ENCODE results near the gene LRRC4B. TPM values are rescaled to one million over a fixed set of nuclear protein-coding genes. Genes with fewer than 3 reads are reported as not detected.

LRRC4B gene
- total and polyA plus RNA-seq, 2 of the 13 experiments (the other 11 are each of a cell fraction or from before 2014, with no cell fraction given) = not detected

- no peak for TF ChIP-seq ZFP41 (CRISPR knock-in tag; IDR thresholded peaks at IDR 0.05; ENCODE audit: borderline replicate concordance)
- TF ChIP-seq ZNF652 (CRISPR knock-in tag; IDR thresholded peaks at IDR 0.05; ENCODE audit: borderline replicate concordance, low read depth) = no peak
- TF ChIP-seq HNRNPLL (IDR thresholded peaks at IDR 0.05; ENCODE audit: low read depth, low read length, poor library complexity, severe bottlenecking) = peak; percentile 41
- TF ChIP-seq ZSCAN22 (CRISPR knock-in tag; IDR thresholded peaks at IDR 0.05) = peak; percentile 95
- no peak for TF ChIP-seq ZNF280B (CRISPR knock-in tag; IDR thresholded peaks at IDR 0.05; ENCODE audit: borderline replicate concordance)
- TF ChIP-seq ATF2 (CRISPR knock-in tag; IDR thresholded peaks at IDR 0.05) = no peak
- TF ChIP-seq SMAD9 (CRISPR knock-in tag; IDR thresholded peaks at IDR 0.05) = no peak
- TF ChIP-seq ZNF205 (CRISPR knock-in tag; IDR thresholded peaks at IDR 0.05) = no peak
- TF ChIP-seq ZFP91 (CRISPR knock-in tag; IDR thresholded peaks at IDR 0.05; ENCODE audit: borderline replicate concordance) = peak; percentile 30; the same call in 1 of the 2 replicates
- no peak for TF ChIP-seq AFF4 (CRISPR knock-in tag; IDR thresholded peaks at IDR 0.05)
- peak; percentile 68; the same call in 1 of the 2 replicates for TF ChIP-seq ZNF121 (CRISPR knock-in tag; IDR thresholded peaks at IDR 0.05)
- TF ChIP-seq ZNF747 (CRISPR knock-in tag; IDR thresholded peaks at IDR 0.05; ENCODE audit: borderline replicate concordance) = no peak
- TF ChIP-seq HDAC2 (CRISPR knock-in tag; IDR thresholded peaks at IDR 0.05) = peak; percentile 23; the same call in 1 of the 2 replicates
- TF ChIP-seq ZNF510 (CRISPR knock-in tag; IDR thresholded peaks at IDR 0.05; ENCODE audit: low read depth) = no peak
- TF ChIP-seq RBM39 (IDR thresholded peaks at IDR 0.05; ENCODE audit: low read depth, low read length, poor library complexity, severe bottlenecking) = peak; percentile 61
- no peak for TF ChIP-seq HMGA1 (CRISPR knock-in tag; conservative IDR thresholded peaks at IDR 0.05)
- no peak for TF ChIP-seq ZFP82 (CRISPR knock-in tag; IDR thresholded peaks at IDR 0.05; ENCODE audit: borderline replicate concordance)
- TF ChIP-seq ARID3A (IDR thresholded peaks at IDR 0.05; ENCODE audit: low read depth, low read length) = no peak
These were observed 71.8 kb downstream of the LRRC4B start (continued) for GRCh38 chr19:50496189-50497021.

Data from HepG2 (cell line).